CMK (cell line): ENCODE measurements around the gene PPP1R3D.

Experiments used
- DNase-seq: peaks from one replicate; pipeline ENCODE4 v3.0.0-alpha.2; 2010; ENCODE audit warnings: low read depth

Gene PPP1R3D

DNA sequence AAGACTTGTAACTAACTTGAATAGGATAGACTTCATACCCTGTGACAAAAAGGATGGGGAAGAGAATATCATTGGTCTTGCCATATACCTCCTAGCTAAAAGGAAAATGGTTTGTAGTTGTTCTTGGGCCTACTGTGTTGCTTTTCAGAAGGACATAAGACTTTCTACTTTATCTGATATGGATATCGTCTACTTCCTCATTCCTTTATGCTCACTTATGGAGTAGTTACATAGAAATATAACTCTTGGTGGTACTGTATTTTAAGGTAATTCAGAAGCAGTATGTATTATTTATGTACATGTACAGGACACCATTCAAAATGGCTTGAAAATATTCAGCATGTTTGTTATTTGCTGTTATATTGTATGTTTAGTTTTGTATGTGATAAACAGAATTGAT is 8.1 kb upstream of the PPP1R3D start:
- no peak for DNase-seq

DNA sequence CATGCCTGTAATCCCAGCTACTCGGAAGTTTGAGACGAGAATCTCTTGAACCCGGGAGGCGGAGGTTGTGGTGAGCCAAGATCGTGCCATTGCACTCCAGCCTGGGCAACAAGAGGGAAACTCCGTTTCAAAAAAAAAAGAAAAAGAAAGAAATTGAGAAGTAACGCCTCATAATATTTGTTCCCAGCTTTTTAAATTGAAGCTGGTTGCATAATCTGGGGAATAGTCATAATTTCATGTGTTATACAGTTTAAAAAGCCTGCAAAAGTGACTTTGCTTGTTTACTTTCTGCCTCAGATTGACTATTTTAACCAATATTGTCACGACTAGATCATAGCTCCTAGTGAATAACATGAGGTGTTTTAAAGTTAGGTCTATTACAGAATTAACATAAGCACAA is 7.3 kb upstream of the PPP1R3D start:
- no peak for DNase-seq

DNA sequence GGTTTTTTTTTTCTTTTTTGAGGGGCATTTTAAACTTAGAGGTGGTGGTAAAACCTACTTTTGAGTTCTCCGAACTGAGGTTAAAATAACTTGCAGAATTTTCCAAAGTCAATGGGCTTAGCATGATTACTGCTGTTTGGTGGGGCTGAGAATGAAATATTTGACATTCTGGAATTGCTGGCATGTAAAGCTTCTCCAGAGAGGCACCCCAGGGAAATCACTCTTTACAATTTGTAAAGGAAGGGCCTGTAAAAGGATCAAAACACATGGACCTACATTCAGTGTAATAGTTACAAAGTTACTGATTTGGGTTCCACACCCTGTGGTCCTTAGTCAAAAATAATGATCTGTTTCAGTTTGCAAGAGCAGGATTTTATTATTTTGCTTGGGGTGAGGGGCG is 5.6 kb upstream of the PPP1R3D start:
- no peak for DNase-seq

DNA sequence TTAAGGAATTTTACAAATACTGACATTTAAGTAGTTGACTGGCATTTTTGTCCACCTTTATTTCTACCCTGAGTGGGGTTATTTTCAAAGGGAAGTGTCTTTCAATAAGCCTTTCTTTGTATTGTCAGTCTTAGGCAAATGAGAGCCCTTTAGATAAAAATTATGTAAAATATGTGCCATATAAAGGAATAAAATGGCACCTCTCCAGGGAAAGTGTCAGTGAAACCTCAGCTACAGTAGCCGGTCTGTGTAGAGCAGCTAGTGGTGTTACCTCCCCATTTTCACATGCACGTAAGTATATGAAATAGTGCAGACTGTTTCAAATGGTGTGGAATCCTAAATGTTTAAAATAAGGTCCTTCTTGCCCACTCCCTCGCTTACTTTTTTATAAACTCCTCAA is 5.1 kb upstream of the PPP1R3D start:
- DNase-seq: no peak

DNA sequence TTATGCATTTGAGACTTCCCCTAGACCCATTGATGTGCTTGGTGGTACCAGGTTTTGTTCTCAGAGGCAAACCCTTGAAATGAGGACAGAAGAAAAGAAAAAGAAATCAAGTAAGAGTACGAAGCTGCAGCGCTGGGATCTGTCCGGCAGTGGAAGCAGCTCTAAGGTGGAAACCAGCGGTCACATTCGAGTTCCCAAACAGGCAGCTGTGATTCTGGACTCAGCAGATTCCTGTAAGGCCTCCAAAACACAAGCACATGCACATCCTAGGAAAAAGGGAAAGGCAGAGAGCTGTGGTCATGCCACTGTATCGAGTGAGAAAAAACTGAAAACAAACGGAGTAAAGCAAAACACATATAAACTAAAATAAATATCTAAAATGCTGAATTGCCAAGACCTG is 4.6 kb upstream of the PPP1R3D start:
- no peak for DNase-seq

DNA sequence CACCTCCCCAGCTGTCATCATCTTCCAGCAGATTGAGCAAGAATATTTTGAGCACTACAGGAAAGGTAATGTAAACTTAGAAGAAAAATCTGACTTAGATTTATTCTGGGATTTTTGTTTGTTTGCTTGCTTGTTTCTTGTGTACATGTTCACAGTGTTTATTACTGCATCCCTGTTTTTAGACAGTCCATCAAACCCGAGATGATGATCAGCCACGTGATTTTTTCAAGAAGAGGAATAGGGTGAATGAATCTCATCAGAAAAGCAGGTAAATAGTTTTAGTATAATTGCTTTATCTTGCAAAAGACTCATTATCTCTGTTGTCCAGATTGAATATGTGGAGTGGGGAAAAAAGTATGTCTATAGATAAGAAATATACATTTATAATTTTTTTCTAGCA is 2.1 kb upstream of the PPP1R3D start:
- no peak for DNase-seq

DNA sequence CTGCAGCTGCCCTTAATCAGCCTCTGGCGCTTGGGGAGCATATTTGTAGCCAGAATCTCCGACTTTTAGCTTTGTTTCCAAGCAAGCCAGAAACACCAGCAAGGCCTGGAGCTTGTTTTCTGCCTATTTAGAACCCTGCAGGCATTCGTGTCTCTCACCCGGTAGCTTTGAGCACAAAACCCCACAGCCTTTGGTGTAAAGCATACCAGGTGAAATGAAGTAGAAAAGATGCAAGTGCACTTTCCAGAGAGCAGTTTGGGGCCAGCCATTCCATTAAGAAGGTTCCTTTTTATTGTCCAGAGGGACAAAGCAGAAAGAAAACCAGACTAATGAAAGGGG is 820 bp upstream of the PPP1R3D start:
- DNase-seq: no peak

DNA sequence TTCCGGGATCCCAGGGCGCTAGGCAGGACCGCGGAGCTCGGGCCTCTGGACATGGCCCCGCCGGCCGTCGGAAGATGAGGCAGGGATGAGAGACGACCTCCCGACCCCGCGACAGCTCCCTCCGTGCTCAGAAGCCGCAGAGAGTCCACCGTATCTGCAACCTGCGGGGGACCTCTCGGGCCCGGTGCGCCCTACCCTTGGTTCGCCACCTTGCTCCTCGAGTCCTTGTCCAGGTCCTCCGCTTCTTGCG is 301 bp downstream of the PPP1R3D start:
- DNase-seq: no peak

DNA sequence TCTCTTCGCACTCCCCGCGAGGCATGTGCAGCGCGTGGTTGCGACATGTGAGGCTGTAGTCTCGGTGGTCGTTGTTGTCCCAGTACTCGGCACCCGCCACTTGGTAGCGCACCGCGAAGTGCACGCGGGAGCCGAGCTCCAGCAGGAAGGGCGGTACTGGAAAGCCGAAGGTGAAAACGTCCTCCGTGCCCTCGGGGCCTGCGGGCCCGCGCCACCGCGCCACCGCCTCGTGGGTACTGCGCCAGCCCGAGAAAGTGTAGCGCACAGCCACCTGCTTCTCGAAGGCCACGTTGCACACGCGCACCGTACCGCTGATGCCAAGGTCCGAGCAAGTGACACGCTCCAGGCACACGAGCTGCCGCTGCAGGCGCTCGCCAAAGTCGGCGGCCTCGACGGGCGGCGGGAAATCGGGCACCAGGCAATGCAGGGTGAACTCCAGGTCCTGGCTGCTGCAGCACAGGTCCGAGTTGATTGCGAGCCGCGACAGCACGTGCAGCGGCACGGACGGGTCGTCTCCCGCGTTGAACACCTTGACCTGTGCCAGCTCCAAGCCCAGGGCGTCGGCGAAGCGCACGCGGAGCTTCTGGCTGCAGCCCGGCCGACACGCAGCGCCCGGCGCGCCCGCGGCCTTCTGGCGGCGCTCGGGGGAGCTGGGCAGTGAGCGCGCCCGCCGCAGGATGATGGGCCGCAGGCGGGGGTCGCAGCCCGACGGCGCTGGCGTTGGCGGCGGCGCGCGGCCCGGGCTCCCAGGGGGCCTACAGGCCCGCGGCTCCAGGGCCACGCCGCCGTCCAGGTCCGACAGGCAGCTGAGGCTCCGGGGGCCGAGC is 840 bp downstream of the PPP1R3D start:
- no peak for DNase-seq

DNA sequence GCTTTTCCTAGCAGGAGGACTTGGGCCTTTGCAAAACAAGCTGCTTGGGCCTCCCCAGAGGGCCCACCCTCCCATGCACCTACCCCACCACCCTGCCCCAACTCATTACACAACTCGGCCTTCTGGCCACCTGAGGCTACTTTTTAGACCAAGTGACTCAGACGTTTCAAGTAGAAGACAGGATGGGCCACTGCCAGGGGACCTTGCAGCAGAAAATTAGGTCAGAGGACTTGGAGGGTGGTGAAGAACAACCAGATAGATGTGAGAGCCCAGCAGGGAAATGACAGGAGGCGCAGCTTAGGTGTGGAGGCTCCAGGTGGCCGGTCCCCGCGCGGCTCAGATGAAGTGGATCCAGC is 1.4 kb downstream of the PPP1R3D start:
- no peak for DNase-seq

DNA sequence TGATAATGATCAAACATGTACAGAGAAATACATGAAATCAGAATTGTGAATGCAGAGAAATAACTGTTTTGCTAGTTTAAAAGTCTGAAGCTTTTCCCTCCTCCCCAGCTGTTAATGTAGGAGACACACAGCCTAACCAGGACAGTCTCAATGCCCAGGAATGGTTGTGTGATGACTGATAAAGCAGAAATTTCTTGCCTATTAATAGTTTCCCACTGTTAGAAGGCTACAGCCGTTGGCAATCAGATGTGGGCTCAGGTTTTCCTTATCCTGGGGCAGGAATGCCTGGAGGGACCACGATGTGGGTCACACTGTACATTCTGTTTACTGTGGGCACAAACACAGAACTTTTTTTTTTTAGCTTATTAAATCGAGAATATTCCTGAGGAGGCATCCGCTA is 1.9 kb downstream of the PPP1R3D start:
- no peak for DNase-seq

DNA sequence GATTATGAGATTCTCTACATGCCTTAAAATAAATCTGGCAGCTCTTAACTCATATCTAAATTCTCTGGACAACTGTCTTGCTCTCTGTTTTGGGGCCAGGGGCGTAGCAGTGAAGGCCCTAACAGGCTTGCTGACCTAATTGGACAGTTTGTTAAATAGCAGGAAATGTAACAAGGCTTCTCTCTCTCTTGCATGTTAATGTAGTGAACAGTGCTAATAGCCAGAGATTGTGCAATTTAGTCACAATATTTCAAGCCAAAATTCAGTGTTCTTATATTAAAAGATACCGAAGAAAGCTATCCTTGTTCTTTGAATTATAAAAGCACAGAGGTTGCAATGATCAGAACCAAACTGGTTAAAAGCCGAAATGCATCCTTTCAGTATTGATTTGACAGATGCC is 3.0 kb downstream of the PPP1R3D start:
- no peak for DNase-seq

DNA sequence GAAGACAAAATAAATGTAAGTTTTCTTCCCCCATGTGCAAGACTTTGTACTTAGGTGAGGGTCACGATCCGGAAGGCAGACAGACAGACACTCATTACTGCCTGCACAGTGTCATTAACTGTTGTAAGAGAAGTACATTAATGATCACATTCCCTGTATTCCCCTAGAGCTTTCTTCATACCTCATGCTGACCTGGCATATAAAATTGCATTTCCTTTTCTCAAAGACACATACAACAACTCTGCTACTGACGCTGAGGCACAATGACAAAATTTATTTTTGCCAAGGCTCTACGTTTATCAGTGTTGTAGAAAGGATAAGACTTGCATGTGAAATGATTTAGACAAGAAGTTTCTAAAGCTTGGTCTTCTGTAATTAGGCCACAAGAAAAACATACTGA is 3.7 kb downstream of the PPP1R3D start:
- DNase-seq: no peak

DNA sequence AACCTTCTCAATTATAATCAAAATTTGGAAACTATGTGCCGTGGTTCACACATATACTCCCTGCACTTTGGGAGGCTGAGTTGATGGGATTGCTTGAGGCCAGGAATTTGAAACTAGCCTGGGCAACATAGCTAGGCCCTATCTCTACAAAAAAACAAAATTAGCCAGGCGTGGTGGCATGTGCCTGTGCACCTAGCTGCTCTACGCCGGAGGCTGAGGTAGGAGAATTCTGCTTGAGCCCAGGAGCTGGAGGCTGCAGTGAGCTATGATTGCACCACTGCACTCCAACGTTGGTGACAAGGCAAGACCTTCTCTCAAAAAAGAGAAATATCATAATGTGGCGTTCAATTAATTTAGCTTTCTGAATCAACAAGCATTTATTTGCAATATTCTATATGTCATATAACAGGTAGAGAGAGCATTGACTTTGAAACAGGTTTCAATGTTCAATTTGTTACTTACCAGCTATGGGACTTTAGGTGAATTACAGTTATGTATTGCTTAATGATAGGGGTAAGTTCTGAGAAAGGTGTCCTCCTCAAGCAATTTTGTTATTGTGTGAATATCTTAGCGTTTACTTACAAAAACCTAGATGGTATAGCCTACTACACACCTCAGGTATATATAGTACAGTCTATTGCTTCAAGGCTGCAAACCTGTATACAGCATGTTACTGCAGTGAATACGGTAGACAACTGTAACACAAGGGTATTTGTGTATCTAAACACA is 4.5 kb downstream of the PPP1R3D start:
- no peak for DNase-seq

DNA sequence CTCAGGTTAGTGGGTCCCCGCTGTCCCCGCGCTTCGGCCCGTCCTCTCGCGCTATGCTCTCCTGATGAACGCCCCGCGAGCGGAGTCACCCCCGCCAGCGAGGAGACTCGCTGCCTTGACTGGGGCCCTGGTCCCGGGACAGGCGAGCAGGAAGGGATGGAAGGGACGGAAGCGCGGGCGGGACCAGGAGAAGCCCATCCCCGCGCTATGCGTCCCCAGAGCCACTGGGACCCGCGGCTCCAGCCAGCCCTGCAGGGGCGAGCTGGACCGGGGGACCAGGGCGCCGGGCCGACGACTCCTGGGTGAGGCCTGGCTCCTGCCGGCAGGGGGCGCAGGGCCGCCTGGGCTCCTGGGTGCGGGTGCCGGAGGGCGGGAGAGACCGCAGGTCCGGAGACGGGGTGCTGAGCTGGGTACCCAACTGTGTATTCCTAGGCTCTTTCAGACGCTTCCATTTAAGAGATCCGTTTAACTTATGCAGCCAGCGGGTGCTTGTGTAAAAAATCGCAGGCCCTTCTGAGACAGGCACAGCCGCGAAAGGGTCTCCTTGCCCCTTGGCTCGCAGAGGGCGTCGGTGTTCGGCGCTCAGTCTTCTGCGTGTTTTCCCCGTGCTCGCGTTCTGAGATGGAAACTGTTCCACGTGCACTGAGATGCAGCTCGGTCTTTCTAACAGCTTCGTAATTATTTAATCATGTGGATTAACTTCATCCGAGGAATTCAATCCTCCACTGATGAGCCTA is 6.1 kb downstream of the PPP1R3D start:
- DNase-seq: no peak

DNA sequence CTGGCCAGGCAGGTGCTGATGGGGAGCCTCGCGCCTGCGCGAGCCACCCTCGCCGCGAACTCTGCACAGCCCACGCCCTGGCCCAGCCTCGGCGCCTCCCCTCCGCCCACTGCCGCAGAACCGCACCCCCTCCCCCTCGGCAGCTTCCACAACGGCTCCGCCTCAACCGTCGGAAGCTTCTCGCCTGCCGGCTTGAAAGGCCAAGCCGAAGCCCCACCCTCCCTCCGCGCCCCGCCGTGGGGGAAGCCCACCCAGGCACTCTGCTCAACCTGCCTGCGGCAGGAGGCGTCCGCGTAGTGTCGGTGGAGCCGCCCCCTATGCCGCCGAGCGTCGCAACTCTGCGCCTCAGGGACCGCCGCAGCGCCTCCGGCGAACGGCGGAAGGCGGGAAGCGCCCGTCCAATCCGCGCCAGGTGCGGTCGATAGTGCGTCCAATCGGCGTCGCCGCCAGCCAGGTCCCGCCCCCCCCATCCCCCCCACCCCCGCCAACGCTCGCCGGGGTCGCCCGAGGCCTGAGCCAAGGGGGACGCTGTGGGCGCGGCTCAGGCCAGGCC is 6.7 kb downstream of the PPP1R3D start, which contains the start of gene SYCP2:
SYCP2 (minus strand) TSS at position 342 of the 553 bp plus-strand sequence. CDS start 11,224 bp downstream, outside the sequence.
- DNase-seq: no peak

DNA sequence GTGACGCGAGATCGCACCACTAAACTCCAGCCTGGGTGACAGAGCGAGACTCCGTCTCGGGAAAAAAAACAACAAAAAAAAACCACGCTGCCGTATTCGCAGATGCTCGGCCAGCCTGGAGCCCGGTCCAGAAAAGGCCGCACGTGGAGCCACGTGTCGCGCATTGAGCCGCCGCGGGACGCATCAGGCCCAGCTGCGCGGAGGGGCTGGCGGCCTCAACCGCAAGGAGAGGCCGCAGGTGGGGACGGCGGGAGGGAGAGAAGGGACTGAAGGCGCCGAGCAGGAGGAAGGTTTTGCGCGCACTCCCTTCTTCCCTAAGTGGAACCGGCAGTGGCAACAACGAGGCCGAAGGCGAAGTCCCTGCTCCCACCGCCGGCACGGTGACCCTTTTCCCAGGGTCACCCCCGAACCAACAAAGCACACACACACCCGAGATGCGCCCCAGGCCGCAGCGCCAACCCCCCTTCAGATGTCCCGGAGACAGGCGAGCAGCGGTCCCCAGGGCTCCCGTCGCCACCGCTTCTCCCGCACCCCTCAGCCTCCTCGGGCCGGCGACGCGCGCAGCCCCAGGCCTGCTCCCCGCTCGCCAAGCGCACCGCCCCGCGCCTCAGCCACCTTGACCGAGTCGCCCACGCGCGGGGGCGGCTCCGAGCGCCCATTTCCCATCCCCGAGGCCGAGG is 7.3 kb downstream of the PPP1R3D start:
- no peak for DNase-seq

DNA sequence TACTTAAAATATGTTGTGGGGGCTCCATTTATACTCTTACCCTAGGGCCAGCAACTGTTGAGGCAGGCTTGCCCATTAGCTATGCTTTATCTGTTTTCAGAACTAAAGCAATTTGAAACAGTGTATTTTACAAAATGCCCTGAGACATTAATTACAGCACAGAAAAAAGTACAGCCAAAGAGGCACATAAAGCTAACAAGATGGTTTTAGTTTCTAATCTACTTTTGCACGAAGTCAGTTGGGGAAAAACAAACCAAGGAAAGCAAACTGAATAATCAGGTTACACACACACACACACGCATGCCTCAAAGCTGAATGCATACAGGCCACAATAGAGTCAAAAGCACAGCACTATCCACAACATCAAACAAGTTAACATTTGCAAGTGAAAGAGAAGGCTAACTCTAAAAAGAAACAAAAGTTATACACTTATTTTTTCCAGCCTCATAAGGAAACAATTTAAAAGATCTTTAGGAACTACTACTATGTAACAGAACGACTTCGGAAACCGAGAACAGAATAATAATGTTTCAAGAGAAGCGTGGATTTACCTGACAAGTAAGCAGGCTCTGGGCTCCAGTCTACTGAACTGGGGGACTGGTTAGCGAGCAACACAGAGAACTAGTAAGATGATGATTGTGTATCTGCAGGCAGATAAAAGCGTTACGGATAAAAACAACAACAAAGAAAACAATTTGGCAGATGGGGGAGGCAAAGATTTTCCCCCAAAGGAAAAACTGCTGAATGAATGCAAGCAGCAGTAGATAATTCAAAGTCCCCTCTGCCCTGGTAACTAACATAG is 8.4 kb downstream of the PPP1R3D start:
- DNase-seq: no peak

DNA sequence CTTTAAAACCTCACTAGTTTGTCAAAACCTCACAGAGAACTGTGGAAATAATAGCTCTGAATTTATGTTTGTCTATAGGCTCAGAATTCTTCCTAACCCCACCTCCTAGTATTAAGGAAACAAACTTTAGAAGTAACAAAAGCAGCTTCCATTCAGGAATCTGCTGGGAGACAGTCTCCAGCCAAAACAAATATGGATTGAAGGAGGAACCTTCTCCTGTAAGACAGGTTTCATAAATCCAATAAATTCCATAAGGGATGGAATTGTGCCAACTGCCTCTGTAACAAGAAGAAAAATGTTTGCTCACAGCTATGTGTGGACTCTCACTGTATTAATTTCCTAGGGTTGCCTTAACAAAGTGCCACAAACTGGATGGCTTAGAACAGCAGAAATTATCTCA is 14.2 kb downstream of the PPP1R3D start:
- no peak for DNase-seq

DNA sequence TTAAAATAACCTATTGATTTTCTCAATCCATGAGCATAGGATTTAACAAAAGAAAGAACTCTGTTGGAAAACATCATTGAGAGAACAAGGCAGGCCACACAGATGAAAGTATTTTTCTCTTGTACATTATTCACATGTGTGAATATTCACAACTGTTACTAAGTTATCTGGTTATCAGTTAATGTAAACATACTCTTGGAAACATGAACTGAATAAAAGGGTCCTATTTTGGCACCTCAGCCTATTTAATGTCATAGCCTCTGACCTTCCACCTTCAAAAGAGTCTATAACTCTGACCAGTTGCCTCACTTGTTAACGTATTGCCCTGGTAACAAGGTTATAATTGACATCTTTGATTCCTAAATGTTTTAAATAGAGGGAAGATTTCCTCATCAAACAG is 14.7 kb downstream of the PPP1R3D start:
- DNase-seq: no peak

DNA sequence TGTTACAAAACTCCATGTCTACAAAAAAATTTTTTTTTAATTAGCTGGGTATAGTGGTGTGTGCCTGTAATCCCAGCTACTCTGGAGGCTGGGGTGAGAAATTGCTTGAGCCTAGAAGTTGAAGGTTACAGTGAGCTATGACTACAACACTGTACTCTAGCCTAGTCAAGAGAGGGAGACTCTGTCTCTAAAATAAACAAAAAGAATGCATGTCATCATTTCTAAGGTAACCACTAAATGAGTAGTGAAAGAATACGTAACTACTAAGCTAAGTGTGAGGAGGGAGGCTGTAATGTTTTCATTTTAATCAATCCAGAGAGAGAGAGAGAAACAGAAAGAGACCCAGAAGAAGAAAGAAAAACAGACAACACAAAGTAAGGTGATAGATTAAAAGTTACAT is 16.6 kb downstream of the PPP1R3D start:
- no peak for DNase-seq

DNA sequence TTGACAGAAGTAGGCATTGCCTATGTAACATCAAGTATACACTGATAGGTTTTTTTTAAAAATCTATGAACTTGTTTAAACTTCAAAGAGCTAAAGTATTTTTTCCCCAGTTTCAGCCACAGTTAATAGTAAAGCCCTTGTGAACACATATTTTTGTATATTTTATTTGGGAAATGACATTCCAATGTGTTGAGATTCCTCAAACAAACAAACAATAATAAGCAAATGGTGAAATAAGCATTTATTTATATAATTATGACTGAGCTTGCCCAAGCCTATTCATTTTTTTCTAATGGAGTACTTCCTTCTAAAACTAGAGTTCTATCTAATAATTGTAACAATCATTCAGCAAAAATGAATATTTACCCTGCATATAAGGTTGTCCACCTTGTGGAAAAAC is 19.2 kb downstream of the PPP1R3D start:
- no peak for DNase-seq
